Stimulated activated CD8-positive, alpha-beta memory T cell treated with anti-CD3 and anti-CD28 coated beads, Interleukin-7, amount 100 ng/mL, for 4 hours (primary cell): ENCODE data around the gene RNU2-1.
"Not testable (repeated sequence)": the region's sequence is repeated elsewhere in the genome, so short reads cannot be mapped to it uniquely, and the experiment has no call there.

Experiments used
- DNase-seq, 2 donors: peaks; one replicate each; pipeline ENCODE4 v3.0.0-alpha.2; 2020; ENCODE audit warnings: low read depth in 2 of 2

RNU2-1 gene

DNA sequence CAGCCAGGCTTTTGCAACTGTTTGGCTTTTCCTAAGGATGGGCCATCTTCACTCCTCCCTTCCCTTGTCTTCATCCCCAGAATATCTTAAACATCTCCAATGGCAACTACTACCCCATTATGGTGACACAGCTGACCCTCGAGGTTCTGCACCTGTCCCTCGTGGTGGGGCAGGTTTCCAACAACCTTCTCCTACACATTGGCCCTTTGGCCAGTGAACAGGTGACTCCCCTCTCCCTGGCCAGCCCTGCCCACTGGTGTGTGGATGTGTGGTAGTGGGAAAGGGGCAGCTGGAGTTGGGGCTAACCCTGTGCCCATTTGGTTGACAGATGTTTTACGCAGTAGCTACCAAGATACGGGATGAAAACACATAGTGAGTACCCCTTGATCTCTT, 17.4 kb downstream of the RNU2-1 start:
- DNase-seq = no peak

DNA sequence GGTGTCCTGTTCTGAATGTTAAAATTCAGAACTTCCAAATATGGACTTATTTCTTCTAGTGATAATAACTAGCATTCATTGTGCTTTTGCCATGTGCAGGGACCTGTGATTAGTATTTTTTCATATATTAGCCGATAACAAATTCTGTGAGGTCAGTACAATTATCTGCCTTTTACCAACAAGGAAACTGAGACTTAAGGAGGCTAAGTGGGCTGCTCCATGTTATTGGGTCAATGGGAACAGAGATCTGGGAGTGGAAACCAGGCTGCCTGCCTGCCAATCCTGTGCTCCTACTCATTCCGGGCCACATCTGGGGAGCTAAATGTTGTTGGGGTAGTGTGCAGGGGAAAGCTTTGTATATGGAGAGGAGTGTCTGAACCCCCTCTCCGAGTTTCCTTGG, 18.4 kb downstream of the RNU2-1 start:
- no peak for DNase-seq

DNA sequence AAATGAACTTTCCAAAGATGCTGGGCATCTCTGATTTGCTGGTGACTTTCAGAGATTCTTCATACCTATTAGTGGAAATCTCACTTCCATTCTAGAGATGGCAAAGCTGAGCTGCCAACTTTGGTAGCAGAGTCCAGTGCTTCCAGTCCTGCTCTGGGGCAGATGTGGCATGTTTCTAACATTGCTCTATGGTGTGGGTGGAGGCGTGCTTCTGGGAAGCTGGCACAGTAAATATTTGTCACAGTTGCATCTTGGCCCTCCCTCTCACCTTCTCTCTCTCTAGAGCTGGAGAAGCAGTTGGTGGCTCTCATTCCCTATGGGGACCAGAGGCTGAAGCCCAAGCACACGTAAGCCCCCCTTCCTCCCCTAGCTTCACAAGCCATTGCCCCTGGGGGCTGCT, 20.2 kb downstream of the RNU2-1 start:
- no peak for DNase-seq

DNA sequence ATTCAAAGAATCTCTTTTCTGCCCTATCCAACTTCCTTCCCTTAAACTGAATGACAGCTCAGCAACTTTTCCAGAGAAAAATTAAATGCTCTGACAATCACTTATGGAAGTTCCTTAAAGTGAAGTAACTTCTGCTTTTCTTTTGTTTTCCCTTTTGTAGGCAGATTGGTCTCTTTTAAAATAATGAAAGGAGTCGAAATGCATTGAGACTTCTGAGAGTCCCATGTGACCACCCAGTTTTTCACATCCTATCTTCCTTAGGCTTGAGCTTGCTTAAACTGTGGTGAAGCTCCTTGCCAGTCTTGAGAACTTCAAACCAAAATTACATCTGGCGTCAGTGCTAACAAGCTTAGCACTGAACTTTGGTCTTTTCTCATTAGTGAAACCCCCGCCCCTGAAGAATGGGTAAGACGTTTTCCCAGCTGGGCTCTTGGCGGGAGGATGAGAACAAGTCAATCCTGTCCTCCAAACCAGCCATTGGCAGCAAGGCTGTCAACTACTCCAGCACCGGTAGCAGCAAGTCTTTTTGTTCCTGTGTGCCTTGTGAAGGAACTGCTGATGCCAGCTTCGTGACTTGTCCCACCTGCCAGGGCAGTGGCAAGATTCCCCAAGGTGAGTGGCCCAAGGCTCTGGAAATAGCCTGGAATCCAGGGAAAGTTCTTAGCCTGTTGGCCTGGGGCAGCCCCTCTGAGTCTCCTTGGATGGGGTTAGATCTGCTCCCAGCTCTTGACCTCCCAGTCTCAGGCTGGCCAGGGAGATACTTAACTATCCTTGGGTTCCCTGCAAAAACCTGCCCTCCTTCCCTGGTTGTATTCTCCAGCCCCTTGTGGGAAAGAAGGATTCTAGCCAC, 20.9 kb downstream of the RNU2-1 start:
- no peak for DNase-seq

DNA sequence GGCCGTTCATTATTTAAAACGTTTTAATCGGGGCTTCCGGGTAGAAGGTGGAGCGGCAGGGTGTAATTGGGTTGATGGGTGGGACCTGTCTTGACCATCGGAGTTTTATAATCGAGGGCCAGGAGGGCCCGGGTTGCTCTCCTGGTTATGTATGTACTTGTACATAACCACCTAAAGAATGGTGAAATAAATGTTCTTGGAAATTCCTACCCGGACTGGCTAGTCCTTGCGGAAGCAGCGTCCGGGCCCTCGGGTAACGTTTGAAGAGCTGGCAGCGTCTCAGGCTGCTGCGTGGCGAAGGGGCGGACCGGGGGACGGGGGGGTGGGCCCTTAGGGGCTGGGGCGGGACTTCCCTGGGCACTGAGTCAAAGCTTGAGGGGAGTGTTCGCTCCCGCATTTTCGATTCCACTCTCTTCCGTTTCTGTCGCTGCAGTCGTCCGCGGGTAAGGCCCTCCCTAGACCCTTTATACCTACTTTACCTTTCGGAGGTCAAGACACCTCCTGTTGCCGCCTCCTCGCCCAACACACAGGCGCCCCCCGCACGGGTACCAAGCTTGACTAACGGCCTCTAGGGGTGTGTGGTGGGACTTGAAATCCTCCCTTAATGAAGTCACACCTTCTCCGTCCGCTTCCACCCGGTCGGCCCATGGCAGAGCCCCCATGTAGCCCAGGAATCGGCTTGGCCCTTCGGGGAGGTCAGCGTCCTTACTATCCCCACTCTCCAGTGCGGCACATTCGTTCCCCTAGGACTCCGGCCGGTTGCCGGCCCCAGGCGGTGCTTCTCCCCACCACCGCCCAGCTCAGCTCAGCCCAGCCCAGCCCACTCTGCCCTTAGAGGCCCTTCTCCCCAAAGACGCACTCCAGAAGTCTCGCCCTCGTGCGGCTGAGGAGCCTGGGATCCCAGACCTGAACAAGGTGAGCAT, 22.0 kb downstream of the RNU2-1 start, which contains the start of gene TMEM106A:
Gene TMEM106A, plus strand, starts transcription at position 396 of the 923 bp plus-strand sequence. CDS start 1,167 bp downstream, outside the sequence.
- peak; percentile 54 to 67 for DNase-seq

DNA sequence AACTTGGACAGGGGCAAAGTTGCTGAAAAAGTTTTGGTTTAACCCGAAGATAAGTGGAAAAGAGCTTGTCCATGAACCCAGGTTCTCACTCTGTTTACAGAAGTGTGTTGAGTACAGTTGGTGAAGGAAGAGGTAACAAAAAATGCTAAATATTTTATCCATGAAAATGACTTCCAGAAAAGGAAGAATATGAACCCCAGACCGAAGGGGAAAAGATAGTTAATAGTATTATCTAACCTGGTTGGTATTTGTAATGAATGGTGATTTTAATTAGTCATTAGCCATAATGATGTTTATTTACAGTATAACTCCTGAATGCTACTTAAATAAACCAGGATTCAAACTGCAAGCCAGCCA, 22.7 kb downstream of the RNU2-1 start:
- no peak for DNase-seq

DNA sequence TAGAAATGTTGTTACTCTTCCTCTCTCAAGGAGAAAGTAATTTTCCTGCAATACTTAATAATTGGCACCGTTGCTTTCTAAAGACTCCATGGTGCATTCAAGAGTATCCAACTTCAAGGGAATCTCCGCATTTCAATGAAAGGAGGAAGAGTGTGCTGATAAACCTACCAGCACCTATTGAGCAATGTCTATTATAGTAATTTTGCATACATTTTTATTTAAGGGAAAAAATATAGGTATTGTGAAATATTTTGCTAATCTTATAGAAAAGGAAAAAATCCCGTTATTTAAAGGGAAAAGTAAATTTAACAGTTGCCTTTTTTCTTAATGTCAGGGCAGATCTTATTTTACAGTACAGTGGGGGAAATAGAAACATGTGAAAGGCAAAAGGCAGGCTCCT, 23.2 kb downstream of the RNU2-1 start:
- no peak for DNase-seq

DNA sequence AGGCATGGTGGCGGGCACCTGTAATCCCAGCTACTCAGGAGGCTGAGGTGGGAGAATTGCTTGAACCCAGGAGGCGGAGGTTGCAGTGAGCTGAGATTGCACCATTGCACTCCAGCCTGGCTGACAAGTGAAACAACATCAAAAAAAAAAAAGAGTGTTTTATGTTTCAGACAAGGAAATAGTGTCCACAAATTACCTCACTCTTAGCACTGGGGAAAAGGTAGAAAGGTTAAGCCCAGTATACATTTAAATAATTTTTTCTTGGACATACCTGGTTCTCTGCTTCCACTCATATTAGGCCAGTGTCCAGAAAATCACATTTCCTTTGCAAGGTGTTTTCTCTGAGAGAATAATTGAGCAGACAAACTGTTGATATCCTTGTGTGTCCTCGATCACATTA, 30.8 kb downstream of the RNU2-1 start:
- not testable (repeated sequence) for DNase-seq

DNA sequence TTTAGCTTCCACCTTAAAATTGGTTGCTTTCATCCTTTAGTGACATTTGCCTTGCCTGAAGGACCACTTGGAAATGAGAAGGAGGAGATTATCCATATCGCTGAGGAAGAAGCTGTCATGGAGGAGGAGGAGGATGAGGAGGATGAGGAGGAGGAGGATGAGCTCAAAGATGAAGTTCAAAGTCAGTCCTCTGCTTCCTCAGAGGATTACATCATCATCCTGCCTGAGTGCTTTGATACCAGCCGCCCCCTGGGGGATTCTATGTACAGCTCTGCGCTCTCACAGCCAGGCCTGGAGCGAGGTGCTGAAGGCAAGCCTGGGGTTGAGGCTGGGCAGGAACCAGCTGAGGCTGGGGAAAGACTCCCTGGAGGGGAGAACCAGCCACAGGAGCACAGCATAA, 33.6 kb downstream of the RNU2-1 start:
- no peak for DNase-seq

DNA sequence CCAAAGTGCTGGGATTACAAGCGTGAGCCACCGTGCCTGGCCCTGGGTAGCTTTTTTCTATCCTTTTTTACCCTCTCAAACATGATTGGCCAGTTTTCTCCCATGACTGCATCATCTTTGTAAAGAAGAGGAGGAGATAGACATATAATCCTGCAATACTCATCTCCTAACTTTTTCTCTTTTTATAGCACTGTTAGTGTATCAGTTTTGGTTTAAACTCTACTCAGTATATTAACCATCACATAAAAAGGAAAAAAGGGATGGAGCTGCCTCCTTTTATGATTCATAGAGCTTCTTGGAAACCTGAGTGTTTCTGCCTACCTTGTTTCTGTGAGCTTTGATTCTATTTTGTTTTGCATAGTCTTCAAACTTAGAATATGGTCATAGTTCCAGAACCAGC, 34.1 kb downstream of the RNU2-1 start:
- no peak for DNase-seq

DNA sequence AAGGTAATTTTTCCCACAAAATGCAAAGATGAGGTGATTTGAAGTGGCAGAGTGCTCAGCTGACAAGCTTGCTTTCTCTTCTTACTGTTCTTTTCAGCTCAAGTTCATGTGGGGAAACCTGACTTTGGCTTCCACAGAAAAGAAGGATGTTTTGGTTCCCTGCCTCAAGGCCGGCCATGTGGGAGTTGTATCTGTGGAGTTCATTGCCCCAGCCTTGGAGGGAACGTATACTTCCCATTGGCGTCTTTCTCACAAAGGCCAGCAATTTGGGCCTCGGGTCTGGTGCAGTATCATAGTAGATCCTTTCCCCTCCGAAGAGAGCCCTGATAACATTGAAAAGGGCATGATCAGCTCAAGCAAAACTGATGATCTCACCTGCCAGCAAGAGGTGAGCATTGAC, 40.5 kb downstream of the RNU2-1 start:
- DNase-seq = no peak

DNA sequence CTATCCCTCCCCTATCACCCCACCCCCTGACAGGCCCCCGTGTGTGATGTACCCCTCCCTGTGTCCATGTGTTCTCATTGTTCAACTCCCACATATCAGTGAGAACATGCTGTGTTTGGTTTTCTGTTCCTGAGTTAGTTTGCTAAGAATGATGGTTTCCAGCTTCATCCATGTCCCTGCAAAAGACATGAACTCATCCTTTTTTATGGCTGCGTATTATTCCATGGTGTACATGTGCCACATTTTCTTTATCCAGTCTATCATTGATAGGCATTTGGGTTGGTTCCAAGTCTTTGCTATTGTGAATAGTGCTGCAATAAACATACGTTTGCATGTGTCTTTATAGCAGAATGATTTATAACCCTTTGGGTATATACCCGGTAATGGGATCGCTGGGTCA, 47.1 kb downstream of the RNU2-1 start:
- not testable (repeated sequence) for DNase-seq

DNA sequence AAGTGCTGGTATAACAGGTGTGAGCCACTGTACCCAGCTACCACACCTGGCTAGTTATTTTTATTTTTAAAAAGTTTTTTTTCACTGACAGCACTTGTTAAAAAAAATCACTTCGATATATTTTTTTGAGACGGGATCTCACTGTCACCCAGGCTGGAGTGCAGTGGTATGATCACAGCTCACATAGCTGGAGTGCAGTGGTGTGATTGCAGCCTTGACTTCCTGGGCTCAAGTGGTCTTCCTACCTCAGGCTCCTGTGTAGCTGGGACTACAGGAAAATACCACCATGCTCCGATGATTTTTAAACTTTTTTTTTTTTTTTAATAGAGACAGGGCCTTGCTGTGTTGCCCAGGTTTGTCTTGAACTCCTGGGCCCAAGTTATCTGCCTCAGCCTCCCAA, 49.9 kb downstream of the RNU2-1 start:
- no peak for DNase-seq
